Measurements from ENCODE around the gene KLF11.

KLF11 gene

DNA sequence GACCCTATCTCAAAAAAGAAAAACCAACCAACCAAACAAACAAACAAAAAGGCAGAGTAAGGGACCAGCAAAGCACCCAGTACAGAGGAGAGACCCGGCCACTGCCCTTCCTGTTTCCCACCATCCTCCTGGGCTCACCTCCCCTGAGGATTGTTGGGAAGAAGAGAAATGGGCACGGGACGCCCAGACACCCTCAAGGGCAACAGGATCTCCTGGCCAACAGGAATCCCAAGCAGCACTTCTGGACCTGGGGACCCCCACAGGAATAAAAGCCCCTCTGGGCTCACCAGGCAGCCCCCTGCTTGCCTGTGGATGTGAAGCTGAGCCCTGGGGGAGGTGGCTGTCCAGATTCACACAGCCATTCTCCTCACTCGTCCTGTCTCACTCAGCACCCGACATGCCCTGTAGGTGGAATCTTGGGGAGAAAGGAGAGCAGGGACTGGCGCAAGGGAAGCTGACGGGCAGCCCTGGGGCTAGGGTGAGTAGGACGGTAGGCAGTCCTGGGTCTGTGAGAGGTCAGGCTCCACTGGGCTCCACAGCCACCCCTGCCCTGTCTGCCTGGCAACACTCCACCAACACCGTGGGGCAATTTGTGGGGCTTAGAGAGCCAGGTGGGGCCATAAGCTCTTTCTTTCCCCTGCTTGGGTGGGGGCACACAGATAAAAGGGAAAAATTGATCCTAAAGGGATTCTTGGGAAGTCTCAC is 18.0 kb downstream of the KLF11 start:
- DNase-seq (ENCODE audit: low read depth in 1 of 2, low spot score in 1 of 2), result no peak

GRCh38 chr2:10062931-10063365 is 19.6 kb downstream of the KLF11 start:
- DNase-seq (ENCODE audit: low read depth in 1 of 2, low spot score in 1 of 2), result no peak

- no peak for DNase-seq (ENCODE audit: low read depth in 1 of 2, low spot score in 1 of 2)
Measured at GRCh38 chr2:10063566-10063965, 20.2 kb downstream of the KLF11 start.

GRCh38 chr2:10064932-10065772 is 21.8 kb downstream of the KLF11 start:
- DNase-seq (ENCODE audit: low read depth in 1 of 2, low spot score in 1 of 2), result no peak

DNA sequence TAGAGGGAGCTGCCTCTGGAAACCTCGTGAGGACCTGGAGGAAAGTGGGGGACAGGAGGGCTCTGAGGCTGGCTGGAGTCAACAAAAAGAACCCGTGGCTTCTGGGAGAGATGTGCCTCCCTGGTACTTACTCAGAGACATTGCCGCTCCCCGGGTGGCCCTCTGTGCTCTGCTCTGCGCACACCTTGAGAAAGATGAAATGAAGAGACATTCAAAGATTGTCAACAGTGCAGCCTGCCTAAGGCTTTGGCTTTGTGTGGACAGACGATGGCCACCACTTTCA is 22.4 kb downstream of the KLF11 start:
- DNase-seq (ENCODE audit: low read depth in 1 of 2, low spot score in 1 of 2), result no peak

- DNase-seq (ENCODE audit: low read depth in 1 of 2, low spot score in 1 of 2), result no peak
Measured at GRCh38 chr2:10067330-10067729, 24.0 kb downstream of the KLF11 start.

DNA sequence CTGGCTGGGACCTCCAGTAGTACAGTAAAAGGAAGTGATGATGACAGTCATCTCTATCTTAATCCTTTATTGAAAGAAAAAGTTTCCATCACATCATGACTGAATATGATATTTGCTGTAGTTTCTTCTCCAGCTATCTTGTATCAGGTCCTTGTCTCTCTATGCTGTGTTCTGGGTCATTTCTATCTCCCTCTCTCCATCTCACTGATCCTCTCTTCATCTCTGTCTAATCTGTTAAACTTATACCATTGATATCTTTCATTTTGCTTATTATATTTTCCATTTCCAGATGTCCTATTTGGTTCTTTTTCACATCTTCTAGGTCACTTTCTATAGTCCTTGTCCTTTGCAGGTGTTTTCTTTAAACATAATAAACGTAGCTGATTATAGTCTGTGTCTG is 24.5 kb downstream of the KLF11 start:
- DNase-seq (ENCODE audit: low read depth in 1 of 2, low spot score in 1 of 2), result no peak

GRCh38 chr2:10071176-10071575 is 27.8 kb downstream of the KLF11 start:
- no peak for DNase-seq (ENCODE audit: low read depth in 1 of 2, low spot score in 1 of 2)

DNA sequence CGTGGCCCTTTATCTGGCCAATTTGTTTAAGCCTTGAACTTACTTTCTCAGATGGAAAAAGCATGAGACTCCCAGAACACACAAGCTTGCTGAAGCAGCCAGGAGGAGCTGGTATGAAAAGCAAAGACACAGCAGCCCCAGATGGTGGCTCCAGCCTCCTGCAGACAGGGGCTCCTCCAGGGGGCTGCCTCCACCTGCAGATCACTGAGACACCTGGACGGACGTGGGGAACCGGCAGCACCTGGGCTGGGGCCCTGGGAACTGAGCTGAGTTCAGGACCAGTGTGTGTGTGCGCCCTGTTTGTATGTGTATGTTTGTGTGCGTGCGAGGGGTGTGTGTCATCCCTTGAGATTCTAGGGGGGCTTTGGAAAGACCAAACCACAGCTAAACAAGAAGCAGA is 28.2 kb downstream of the KLF11 start:
- DNase-seq (ENCODE audit: low read depth in 1 of 2, low spot score in 1 of 2), result no peak

GRCh38 chr2:10072656-10073480 is 29.5 kb downstream of the KLF11 start:
- DNase-seq (ENCODE audit: low read depth in 1 of 2, low spot score in 1 of 2), result peak; percentile 55 to 64

DNA sequence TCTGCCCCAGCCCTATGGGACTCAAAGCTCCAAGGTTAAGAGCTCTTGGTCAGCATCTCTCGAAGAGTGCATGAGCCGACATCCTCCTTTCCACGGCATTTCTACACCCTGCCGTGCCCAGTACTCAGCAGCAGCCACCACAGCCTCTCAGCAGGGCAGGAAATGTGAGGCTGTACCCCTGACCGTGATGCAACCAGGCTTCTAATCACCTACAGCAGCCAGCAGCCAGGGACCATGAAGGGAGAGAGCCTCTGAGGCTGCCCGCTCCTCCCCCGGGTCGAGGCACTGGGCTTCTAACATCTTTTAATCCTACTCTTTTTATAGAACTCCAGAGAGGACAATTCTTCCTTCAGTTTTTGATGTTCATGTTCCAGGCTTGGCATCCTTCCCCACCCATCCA is 30.4 kb downstream of the KLF11 start:
- DNase-seq (ENCODE audit: low read depth in 1 of 2, low spot score in 1 of 2), result no peak

- no peak for DNase-seq (ENCODE audit: low read depth in 1 of 2, low spot score in 1 of 2)
Measured at GRCh38 chr2:10075101-10075500, 31.8 kb downstream of the KLF11 start.

- DNase-seq (ENCODE audit: low read depth in 1 of 2, low spot score in 1 of 2), result no peak
Measured at GRCh38 chr2:10075571-10076209, 32.3 kb downstream of the KLF11 start.

- no peak for DNase-seq (ENCODE audit: low read depth in 1 of 2, low spot score in 1 of 2)
Measured at GRCh38 chr2:10076511-10076910, 33.2 kb downstream of the KLF11 start.

DNA sequence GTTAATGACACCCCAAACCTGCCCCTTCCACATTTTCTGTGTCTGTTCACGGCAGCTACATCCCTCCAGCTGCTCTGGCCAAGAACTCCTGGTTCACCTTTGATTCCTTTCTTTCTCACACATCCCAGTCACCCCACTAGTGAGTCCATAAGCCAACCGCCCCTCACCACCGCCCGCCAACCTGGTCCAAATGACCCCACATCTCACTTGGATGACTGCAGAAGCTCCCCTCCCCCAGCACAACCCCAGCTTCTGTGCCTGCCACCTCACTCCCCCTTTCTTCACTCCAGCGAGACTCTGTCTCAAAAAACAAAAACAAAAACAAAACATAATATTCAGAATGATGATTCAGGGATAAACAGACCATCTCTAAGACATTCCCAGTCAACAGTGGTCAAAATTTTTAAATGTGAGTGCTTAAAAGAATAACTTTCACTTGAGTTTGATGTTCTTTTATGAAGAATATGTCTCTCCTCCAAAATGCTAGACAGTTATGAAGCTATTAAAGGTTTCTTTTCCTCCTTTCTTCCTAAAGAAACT is 33.7 kb downstream of the KLF11 start:
- DNase-seq (ENCODE audit: low read depth in 1 of 2, low spot score in 1 of 2), result no peak

DNA sequence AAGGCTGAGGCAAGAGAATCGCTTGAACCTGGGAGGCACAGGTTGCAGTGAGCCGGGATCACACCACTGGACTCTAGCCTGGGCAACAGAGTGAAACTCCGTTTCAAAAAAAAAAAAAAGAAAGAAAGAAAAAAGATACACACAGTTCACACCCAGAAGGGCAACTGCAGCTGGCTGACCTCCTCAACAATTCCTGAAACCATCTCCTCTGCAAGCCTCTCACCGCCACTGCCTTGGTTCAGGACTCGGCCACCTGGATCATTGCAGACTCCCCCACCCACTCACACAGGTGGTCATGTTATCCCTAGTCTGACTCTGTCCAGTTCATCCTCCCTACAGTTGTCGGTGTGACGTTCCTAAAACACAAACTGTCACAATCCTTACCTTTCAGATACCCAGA is 34.7 kb downstream of the KLF11 start:
- DNase-seq (ENCODE audit: low read depth in 1 of 2, low spot score in 1 of 2), result no peak

GRCh38 chr2:10078704-10079265 is 35.4 kb downstream of the KLF11 start:
- no peak for DNase-seq (ENCODE audit: low read depth in 1 of 2, low spot score in 1 of 2)

DNA sequence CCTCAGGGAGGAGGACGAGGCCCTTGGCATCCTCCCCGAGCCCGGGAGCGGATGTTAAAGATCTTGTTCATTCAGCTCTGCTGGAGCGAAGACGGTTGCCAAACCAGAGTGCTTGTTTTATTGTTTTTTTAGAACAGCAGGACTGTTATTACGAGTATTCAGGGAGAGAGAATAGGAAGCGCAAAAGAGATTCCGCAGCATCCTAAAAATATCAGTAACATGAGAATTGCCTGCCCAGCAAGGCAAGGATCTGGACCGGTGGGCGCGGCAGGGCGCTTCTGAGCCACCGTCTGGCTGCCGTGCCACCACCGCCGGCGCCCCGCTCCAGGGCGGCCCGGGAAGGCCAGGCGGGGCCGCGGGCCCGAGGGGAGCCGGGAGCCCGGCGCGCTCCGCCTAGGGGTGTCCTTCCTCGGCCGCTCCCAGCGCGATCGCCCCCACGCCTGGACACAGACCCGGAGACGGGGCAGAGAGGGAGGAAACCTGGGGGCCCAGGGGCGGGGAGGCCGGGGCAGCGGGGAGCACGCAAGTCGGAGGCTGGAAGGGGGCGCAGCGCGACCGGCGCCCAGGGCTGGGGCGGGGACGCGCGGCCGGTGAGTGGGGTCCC is 36.0 kb downstream of the KLF11 start:
- no peak for DNase-seq (ENCODE audit: low read depth in 1 of 2, low spot score in 1 of 2)

DNA sequence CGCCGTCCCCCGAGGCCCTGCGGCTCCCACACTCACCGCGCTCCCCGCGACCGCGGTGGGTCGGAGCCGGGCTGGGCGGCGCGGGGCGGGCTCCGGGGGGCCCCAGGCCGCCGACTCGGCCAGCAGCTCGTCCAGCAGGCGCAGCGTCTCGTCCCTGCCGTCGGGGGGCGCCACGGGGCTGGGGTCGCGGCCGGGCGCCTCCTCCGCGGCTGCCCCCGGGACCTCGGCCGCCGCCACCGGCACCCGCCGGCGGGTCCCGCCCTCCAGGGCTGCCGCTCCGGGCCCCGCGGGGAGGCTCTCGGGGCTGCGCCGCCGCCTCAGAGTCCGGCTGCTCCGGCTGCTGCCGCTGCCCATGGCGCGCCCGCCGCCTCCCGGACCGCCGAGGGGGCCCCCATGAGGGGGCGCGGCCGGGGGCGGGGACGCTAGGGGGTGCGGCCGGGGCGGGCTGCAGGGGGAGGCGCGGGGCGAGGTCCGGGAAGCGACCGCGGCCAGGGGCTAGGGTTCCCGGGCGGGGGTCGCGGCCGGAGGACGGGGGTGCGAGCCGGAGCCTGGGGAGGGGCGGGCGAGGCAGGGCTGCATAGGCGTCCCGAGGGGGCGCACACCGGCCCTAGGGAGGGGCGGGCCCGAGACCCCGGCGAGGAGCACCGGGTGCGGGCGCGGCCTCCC is 36.7 kb downstream of the KLF11 start, which contains the start of gene CYS1:
TSS of gene CYS1 (minus strand) at position 542 of the 666 bp plus-strand sequence. CDS start at position 354, 188 bp downstream.
- no peak for DNase-seq (ENCODE audit: low read depth in 1 of 2, low spot score in 1 of 2)

All from activated T-helper 1 cell treated with anti-CD3 and anti-CD28 coated beads, Interleukin-2, amount 50 U/mL, for 16 hours (primary cell).